ENCODE results near the gene ME3. TPM values are rescaled to one million over a fixed set of nuclear protein-coding genes. Genes with fewer than 3 reads are reported as not detected.
A peak's percentile ranks its signal among the peaks of the same experiment; 100 is the strongest.

Gene ME3
- polyA plus RNA-seq, 2 of the 4 experiments (the other 2 are of a cell fraction), result 19.7 to 22.3 TPM

DNA sequence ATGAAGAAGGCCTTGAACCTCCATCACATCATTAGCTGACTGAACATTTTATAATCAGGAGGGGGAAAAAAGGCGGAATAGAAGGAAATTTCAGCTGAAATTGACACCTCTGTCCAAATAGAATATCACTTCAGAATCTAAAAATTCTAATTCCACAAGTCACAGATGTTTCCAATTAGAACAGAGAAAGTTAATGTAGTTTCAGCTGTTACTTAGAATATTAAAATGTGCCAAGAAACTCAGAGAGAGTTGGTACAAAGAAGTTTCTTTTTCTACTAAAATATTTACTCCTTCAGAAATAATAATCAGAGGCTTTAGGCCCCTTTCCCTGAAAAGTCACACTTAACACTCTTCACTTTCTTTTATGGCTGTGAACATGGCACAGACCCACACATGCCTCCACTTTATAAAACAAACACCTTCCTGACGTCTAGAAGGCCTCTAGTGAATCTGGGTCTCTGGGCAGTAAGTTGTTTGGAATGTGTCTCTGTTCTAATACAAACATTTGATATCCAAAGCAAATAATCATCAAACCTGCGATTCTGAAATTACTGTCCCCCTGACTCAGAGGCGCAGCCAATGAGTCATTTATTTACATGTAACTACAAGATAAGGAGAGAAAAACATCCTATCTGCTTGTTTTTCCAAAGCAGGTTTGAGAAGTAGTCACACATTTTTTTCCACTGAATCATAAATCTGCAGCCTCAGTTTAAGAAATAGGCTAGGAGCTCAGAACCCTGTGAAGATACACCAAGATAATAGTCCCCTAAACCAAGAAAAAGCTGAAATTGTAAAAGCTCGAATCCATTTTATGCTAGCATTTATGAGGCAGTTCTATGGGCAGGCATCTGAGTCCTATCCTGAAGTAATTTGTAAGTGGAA is 148.4 kb downstream of the ME3 start (continued):
- TF ChIP-seq SREBF2 (IDR thresholded peaks at IDR 0.05), result no peak
- no peak for TF ChIP-seq ESRRA (IDR thresholded peaks at IDR 0.05; ENCODE audit: borderline replicate concordance, low read length)
- no peak for TF ChIP-seq CBX2 (IDR thresholded peaks at IDR 0.05; ENCODE audit: borderline replicate concordance, low read depth)
- no peak for TF ChIP-seq RNF2 (IDR thresholded peaks at IDR 0.05; ENCODE audit: borderline replicate concordance, low read depth)
- TF ChIP-seq FOXS1 (CRISPR knock-in tag; IDR thresholded peaks at IDR 0.05), result peak; percentile 95; the same call in 1 of the 2 replicates
- TF ChIP-seq, protein P1, sequence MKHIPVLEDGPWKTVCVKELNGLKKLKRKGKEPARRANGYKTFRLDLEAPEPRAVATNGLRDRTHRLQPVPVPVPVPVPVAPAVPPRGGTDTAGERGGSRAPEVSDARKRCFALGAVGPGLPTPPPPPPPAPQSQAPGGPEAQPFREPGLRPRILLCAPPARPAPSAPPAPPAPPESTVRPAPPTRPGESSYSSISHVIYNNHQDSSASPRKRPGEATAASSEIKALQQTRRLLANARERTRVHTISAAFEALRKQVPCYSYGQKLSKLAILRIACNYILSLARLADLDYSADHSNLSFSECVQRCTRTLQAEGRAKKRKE (CRISPR knock-in tag; IDR thresholded peaks at IDR 0.05; ENCODE audit: low read depth), result peak; percentile 80; the same call in 1 of the 2 replicates
- peak; percentile 15; the same call in 1 of the 2 replicates for TF ChIP-seq HOXB13 (CRISPR knock-in tag; IDR thresholded peaks at IDR 0.05; ENCODE audit: low read depth)
- TF ChIP-seq RCOR1 (IDR thresholded peaks at IDR 0.05; ENCODE audit: low read depth, low read length), result no peak
- no peak for TF ChIP-seq CHD2 (IDR thresholded peaks at IDR 0.05; ENCODE audit: low read length, partially characterized antibody)
- no peak for TF ChIP-seq NPAS2 (CRISPR knock-in tag; IDR thresholded peaks at IDR 0.05; ENCODE audit: borderline replicate concordance)
- TF ChIP-seq HDAC2 (IDR thresholded peaks at IDR 0.05), result no peak
- TF ChIP-seq CBX8 (IDR thresholded peaks at IDR 0.05), result no peak
- TF ChIP-seq, protein P2, sequence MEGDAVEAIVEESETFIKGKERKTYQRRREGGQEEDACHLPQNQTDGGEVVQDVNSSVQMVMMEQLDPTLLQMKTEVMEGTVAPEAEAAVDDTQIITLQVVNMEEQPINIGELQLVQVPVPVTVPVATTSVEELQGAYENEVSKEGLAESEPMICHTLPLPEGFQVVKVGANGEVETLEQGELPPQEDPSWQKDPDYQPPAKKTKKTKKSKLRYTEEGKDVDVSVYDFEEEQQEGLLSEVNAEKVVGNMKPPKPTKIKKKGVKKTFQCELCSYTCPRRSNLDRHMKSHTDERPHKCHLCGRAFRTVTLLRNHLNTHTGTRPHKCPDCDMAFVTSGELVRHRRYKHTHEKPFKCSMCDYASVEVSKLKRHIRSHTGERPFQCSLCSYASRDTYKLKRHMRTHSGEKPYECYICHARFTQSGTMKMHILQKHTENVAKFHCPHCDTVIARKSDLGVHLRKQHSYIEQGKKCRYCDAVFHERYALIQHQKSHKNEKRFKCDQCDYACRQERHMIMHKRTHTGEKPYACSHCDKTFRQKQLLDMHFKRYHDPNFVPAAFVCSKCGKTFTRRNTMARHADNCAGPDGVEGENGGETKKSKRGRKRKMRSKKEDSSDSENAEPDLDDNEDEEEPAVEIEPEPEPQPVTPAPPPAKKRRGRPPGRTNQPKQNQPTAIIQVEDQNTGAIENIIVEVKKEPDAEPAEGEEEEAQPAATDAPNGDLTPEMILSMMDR (IDR thresholded peaks at IDR 0.05), result no peak
- TF ChIP-seq MAZ (IDR thresholded peaks at IDR 0.05; ENCODE audit: borderline replicate concordance, low read depth, low read length), result no peak
- TF ChIP-seq, protein P3, sequence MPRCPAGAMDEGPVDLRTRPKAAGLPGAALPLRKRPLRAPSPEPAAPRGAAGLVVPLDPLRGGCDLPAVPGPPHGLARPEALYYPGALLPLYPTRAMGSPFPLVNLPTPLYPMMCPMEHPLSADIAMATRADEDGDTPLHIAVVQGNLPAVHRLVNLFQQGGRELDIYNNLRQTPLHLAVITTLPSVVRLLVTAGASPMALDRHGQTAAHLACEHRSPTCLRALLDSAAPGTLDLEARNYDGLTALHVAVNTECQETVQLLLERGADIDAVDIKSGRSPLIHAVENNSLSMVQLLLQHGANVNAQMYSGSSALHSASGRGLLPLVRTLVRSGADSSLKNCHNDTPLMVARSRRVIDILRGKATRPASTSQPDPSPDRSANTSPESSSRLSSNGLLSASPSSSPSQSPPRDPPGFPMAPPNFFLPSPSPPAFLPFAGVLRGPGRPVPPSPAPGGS (IDR thresholded peaks at IDR 0.05), result peak; percentile 99
- TF ChIP-seq RAD21 (conservative IDR thresholded peaks at IDR 0.05 in 1 of 2, IDR thresholded peaks at IDR 0.05 in 1 of 2), result peak; percentile 57 to 75
- no peak for TF ChIP-seq RFX5 (IDR thresholded peaks at IDR 0.05)
- TF ChIP-seq ZSCAN20 (CRISPR knock-in tag; IDR thresholded peaks at IDR 0.05), result 0 out of 2 replicates have a peak, but pooled peaks have one; percentile 6
- no peak for TF ChIP-seq ZC3H11A (IDR thresholded peaks at IDR 0.05)
- TF ChIP-seq EHF (CRISPR knock-in tag; IDR thresholded peaks at IDR 0.05), result peak; percentile 62; the same call in 1 of the 2 replicates
- TF ChIP-seq, protein P4, sequence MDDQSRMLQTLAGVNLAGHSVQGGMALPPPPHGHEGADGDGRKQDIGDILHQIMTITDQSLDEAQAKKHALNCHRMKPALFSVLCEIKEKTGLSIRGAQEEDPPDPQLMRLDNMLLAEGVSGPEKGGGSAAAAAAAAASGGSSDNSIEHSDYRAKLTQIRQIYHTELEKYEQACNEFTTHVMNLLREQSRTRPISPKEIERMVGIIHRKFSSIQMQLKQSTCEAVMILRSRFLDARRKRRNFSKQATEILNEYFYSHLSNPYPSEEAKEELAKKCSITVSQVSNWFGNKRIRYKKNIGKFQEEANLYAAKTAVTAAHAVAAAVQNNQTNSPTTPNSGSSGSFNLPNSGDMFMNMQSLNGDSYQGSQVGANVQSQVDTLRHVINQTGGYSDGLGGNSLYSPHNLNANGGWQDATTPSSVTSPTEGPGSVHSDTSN (IDR thresholded peaks at IDR 0.05), result peak; percentile 84
- peak; percentile 100 for TF ChIP-seq FOSL2 (IDR thresholded peaks at IDR 0.05)
- peak; percentile 100 for TF ChIP-seq FOSL2 (CRISPR knock-in tag; IDR thresholded peaks at IDR 0.05)
- TF ChIP-seq BHLHE40 (IDR thresholded peaks at IDR 0.05; ENCODE audit: low read depth, low read length), result peak; percentile 33; the same call in 1 of the 2 replicates
- TF ChIP-seq, protein P5, sequence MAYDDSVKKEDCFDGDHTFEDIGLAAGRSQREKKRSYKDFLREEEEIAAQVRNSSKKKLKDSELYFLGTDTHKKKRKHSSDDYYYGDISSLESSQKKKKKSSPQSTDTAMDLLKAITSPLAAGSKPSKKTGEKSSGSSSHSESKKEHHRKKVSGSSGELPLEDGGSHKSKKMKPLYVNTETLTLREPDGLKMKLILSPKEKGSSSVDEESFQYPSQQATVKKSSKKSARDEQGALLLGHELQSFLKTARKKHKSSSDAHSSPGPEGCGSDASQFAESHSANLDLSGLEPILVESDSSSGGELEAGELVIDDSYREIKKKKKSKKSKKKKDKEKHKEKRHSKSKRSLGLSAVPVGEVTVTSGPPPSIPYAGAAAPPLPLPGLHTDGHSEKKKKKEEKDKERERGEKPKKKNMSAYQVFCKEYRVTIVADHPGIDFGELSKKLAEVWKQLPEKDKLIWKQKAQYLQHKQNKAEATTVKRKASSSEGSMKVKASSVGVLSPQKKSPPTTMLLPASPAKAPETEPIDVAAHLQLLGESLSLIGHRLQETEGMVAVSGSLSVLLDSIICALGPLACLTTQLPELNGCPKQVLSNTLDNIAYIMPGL (CRISPR knock-in tag; IDR thresholded peaks at IDR 0.05; ENCODE audit: borderline replicate concordance), result no peak
- TF ChIP-seq, protein P6, sequence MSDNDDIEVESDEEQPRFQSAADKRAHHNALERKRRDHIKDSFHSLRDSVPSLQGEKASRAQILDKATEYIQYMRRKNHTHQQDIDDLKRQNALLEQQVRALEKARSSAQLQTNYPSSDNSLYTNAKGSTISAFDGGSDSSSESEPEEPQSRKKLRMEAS (IDR thresholded peaks at IDR 0.05), result peak; percentile 93
- TF ChIP-seq, protein P7, sequence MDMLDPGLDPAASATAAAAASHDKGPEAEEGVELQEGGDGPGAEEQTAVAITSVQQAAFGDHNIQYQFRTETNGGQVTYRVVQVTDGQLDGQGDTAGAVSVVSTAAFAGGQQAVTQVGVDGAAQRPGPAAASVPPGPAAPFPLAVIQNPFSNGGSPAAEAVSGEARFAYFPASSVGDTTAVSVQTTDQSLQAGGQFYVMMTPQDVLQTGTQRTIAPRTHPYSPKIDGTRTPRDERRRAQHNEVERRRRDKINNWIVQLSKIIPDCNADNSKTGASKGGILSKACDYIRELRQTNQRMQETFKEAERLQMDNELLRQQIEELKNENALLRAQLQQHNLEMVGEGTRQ (IDR thresholded peaks at IDR 0.05), result no peak
- TF ChIP-seq CEBPB (IDR thresholded peaks at IDR 0.05), result peak; percentile 80 to 93
- no peak for TF ChIP-seq EHMT2 (IDR thresholded peaks at IDR 0.05; ENCODE audit: low read depth)
- no peak for TF ChIP-seq TFCP2L1 (CRISPR knock-in tag; IDR thresholded peaks at IDR 0.05)
- no peak for TF ChIP-seq KDM5A (IDR thresholded peaks at IDR 0.05)
- peak; percentile 100 for TF ChIP-seq JUNB (IDR thresholded peaks at IDR 0.05)
- TF ChIP-seq NR3C1 (IDR thresholded peaks at IDR 0.05), result no peak

Data from A549 (cell line).